Activated CD4-positive, alpha-beta T cell treated with anti-CD3 and anti-CD28 coated beads, Interleukin-2, amount 50 U/mL, for 24 hours (primary cell): ENCODE results near the gene PTTG1IP.
A peak's percentile ranks its signal among the peaks of the same experiment; 100 is the strongest.

ENCODE experiments used
- DNase-seq, 2 donors: peaks; one replicate each; pipeline ENCODE4 v3.0.0-alpha.2; 2020; ENCODE audit warnings: low read depth in 1 of 2, low spot score in 1 of 2

The PTTG1IP gene

GRCh38 chr21:44866780-44867179, 6.7 kb downstream of the PTTG1IP start:
- DNase-seq: no peak

DNA sequence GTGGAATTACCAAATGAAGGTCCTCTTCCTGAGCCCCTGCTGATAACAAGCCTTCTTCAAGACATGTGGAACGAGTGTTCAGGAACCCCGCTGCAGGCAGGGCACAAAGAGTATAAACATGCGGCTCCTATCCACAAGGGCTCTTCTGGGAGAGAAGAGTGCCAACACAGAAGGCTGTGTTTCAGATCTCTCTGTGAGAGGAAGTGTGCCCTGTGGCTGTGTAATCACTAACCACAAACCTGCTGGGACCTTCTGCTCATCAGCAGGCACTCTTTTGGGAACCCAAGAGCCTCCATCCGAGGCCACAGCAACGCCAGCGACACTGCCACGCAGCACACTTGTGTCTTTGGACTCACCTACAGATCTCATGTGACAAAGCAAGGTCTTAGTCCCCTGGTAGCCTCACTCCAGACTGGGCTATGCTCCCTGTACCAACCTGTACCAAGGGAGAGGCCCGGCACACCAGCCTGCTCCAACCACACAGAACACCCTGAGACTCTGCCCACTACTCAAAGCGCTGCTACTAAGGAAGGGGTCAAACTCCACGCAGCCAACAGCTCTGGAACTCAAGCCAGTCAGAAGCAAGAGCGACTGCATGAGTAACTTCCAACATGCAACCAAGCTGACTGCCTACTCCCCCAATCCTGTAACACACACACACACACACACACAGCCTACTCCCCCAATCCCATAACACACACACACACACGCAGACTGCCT, 7.8 kb downstream of the PTTG1IP start:
- DNase-seq: no peak

DNA sequence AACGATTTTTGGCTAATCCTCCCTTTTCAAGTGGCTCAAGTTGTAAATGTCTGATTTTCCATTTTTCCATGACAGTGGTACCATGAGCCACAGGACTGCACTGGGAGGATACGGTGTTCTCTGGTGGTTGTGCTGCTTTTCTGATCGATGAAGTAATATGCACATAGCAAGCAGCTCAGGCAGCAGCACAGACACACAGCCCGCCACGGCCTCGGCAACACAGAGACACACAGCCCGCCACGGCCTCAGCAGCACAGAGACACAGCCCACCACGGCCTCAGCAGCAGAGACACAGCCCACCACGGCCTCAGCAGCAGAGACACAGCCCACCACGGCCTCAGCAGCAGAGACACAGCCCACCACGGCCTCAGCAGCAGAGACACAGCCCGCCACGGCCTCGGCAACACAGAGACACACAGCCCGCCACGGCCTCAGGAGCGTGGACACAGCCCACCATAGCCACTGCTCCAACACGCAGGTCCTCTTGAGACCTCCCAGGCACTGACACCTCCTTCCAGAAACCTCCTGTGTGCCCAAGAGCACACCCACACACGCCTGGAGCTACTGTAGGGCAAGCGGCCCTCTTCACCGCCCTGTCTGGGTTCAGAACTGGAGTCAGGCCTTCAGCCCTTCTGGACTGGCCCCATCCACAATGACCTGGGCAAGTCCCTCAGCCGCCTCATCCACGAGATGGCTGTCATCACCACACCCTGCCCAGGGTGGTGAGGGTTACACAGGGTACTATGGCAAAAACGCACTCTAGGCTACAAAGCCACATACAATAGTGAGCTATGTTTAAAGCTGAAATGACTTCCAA, 10.4 kb downstream of the PTTG1IP start:
- DNase-seq: no peak

GRCh38 chr21:44858791-44859190, 14.7 kb downstream of the PTTG1IP start:
- no peak for DNase-seq

- DNase-seq: no peak
Measured at GRCh38 chr21:44858291-44858690, 15.2 kb downstream of the PTTG1IP start.

- DNase-seq: no peak
Measured at GRCh38 chr21:44857127-44857892, 16.2 kb downstream of the PTTG1IP start.

DNA sequence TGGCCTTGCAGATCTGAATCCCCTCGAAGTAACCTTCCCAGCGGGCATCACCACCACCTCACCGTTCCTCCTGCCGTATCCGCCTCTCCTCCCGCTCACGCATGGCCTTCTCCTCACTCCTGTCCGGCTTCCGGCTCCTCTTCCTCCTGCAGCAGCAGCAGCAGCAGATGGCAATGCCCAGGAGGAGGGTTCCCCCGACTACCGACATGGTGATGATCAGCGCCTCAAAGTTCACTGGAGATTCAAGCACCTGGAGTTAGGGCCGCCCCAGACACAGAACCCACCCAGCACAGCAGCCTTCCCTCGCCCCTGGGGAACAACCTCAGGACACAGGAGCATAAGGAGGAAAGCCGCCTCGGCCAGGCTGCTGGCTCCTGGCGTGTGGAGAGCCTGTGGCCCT, 17.4 kb downstream of the PTTG1IP start:
- no peak for DNase-seq

GRCh38 chr21:44855572-44855971, 17.9 kb downstream of the PTTG1IP start:
- DNase-seq: no peak

DNA sequence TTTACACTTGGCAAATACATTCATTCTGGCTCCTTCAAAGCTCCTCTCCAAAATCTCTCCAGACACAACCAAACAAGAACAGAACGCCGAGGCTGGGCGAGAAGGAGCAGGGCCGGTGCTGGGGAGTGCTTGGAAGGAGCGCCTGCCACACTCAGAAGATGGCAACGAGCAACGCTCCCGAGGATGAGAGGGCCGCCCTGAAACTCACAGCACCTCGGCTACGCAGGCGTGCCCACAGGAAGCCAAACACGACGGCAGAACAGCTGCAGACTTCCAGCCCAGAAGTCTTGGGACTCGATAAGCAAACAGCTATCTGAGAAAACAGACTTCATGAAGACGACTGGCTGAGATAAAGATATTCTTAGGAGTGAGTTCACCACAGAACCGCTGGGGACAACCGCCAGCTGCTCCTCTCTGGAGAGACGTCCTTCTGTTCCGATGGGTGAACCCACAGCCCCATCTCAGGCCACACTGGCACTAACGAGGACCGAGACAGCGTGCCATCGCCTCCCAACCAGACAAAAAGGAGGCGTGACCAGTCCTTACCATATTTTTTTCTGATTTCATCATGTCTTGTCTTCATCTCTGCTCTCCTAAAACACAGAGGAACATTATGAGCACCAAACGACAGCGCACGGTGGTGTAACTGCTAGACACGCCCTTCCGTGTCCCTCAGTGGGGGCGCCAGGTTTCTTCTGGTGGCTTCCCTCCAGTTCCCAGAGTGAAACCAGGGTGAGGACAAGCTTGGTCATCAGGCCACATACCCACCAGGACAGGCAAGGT, 18.6 kb downstream of the PTTG1IP start:
- DNase-seq: no peak

- no peak for DNase-seq
Measured at GRCh38 chr21:44854391-44854663, 19.2 kb downstream of the PTTG1IP start.

DNA sequence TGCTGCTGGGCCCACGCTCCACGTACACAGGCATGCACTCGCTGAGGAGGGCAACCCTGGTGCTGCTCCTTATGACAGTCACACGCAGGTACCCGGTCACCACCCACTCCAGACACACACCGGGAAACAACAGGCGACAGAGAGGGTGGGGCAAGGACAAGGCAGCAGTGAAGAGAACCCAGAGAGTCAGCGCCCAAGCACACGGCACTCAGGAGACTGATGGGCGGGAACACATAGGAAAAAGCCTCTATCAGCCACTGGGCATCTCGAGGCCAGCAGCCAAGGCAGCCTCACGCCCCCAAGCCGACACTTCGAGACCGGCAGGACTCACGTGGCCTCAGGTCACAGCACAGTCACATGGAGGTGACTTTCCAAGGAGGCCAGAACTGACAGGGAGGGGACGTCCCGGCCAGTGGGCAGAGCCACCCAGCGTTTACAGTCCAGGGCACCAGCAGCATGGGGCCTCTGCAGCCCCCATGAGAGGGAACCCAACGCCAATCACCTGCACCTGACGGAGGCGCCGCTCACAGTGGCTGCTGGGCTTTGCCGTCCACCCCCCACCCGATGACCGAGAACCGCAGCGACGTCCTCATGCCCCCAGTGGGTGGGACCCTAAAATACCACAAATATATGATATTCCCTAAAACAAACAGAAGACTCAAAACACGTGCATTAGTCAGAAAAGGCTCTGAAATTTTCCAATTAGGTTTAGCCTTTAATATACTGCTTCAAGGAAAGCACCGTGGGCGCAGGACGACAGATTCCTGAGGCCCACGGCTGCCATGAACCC, 19.7 kb downstream of the PTTG1IP start:
- no peak for DNase-seq

DNA sequence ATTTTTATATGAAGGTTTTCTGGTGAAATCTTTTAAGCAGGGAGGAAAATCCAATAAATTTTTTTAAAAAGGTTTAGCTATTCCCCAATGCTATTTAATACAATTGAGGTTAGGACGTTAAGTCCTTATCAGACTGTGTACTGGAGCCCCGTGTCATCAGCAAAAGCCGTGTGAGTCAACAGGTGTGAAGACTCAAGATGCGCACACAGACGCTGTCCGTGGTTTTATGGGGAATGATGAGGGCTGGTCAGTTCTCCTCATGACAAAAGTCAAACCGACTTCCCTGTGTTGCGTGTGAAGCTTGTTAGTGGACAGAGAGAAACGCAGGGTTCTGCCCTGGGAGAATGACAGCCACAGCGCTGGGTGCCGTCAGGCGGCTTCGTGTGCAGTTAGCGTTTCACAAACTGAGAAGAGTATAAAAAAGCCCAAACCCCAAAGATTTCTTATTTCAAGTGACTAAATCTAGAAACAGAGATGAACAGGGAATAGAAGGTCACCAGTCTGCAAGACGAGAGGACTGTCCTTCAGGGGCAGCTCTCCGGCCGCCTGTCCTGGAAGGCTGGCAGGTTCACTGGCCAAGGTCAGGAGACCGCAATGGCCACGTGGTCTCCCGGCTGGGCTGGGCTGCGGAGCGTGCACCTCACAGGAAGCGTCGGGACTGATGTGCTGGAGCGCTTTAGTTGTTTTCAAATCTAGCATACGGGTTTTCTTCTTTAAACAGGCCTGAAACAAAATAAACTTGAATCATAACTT, 22.4 kb downstream of the PTTG1IP start:
- DNase-seq: no peak

GRCh38 chr21:44850208-44850800, 23.2 kb downstream of the PTTG1IP start:
- DNase-seq: no peak

- no peak for DNase-seq
Measured at GRCh38 chr21:44849616-44850130, 23.8 kb downstream of the PTTG1IP start.

GRCh38 chr21:44848821-44849521, 24.5 kb downstream of the PTTG1IP start:
- DNase-seq: no peak

DNA sequence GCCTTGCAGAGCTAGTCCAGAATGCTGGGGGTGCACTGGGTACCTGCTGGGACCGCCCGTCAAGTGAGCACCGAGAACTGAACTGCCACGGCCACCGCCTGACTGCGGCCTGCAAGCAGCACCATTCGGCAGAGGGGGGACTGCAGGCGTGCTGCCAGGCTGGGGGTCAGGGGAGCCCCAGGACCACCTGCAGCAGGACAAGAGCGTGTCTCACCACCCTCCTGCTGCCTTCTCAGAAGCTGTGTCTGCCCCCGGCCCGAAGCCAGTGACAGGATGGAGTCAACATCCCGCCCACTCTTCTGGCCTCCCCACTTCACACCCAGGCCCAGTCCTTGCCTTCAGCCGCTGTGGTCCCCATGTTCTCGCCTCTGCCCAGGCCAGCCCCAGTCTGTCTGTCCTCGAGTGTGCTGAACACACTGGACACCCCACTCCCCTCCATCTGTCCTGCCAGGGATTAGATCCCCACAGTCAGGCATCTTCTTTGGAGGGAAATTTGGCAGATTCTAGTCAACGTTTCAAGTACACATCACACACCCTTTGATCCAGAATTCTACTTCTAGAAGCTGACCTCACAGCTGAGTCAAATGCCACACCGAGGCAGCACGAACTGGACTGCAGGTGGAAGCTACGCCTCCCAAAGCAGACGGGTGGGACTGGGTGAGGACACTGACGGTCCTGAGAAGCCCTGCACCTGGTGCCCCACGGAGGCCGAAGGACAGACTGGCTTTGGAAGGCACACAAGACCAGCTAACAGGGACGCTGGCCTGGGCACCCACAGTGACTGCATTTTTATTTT, 26.0 kb downstream of the PTTG1IP start:
- DNase-seq: no peak

GRCh38 chr21:44846485-44847260, 26.8 kb downstream of the PTTG1IP start:
- peak in 1 of 2 donors; percentile 27 for DNase-seq
